PC-9 (cell line): Measurements from ENCODE around the gene KRT9. TPM values are rescaled to one million over a fixed set of nuclear protein-coding genes. Genes with fewer than 3 reads are reported as not detected.
"Not testable (repeated sequence)": the region's sequence is repeated elsewhere in the genome, so short reads cannot be mapped to it uniquely, and the experiment has no call there.

Experiments
- BruUV-seq: library from RNA; stranded (reverse); fragments of 400-500 nt; replicated peaks from 2 replicates; lab custom pipeline; 2021; lab: Mats Ljungman, UMichigan
- CTCF ChIA-PET: fragments of 300-600 bp; sonication (Branson Sonifier 250); formaldehyde crosslinking; loops from one replicate; lab custom pipeline; 2022; ENCODE audit warnings: antibody characterized with exemption; lab: Charles Lee
- POLR2A ChIA-PET: fragments of 300-600 bp; sonication (Branson Sonifier 250); formaldehyde crosslinking; loops from one replicate; lab custom pipeline; 2022; ENCODE audit warnings: antibody characterized with exemption; ENCODE audit not compliant: unreplicated experiment; lab: Charles Lee
- DNase-seq, 2 experiments: peaks; one replicate each; pipeline versions ENCODE4 v3.0.0 to v3.0.0-alpha.2; 2015 to 2022; ENCODE audit warnings: mixed read lengths in 1 of 2
- H2AFZ ChIP-seq: fragments of 200-600 bp; sonication (generic); 2 replicates; pipeline ENCODE4 v1.8.1; 2017; ENCODE audit warnings: antibody characterized with exemption
- H3F3A ChIP-seq: fragments of 200-600 bp; sonication (generic); 2 replicates; pipeline ENCODE4 v1.8.1; 2017; ENCODE audit warnings: antibody characterized with exemption, mild to moderate bottlenecking, low read depth; ENCODE audit not compliant: insufficient read depth
- H3K27ac ChIP-seq: fragments of 200-600 bp; sonication (generic); 2 replicates; pipeline ENCODE4 v1.6.1; 2016; ENCODE audit warnings: mixed run types
- H3K27me3 ChIP-seq: fragments of 200-600 bp; sonication (generic); 2 replicates; pipeline ENCODE4 v1.6.1; 2016; ENCODE audit warnings: low read depth, mixed run types; ENCODE audit not compliant: insufficient read depth
- H3K36me3 ChIP-seq: fragments of 200-600 bp; sonication (generic); 2 replicates; pipeline ENCODE4 v1.6.1; 2016; ENCODE audit warnings: low read depth, mixed run types
- H3K4me1 ChIP-seq: fragments of 200-600 bp; sonication (generic); replicated peaks from 2 replicates; pipeline ENCODE4 v1.6.1; 2016; ENCODE audit warnings: mixed run types; ENCODE audit not compliant: insufficient read depth
- H3K4me2 ChIP-seq: fragments of 200-600 bp; sonication (generic); 2 replicates; pipeline ENCODE4 v1.6.1; 2017; ENCODE audit warnings: mixed run types
- H3K4me3 ChIP-seq: fragments of 200-600 bp; sonication (generic); 2 replicates; pipeline ENCODE4 v1.6.1; 2016; ENCODE audit warnings: mixed run types
- H3K79me2 ChIP-seq: fragments of 200-600 bp; sonication (generic); 2 replicates; pipeline ENCODE4 v1.6.1; 2017; ENCODE audit warnings: low read depth, mixed run types
- H3K9me2 ChIP-seq: fragments of 200-600 bp; sonication (generic); 2 replicates; pipeline ENCODE4 v1.8.1; 2017; ENCODE audit warnings: mild to moderate bottlenecking; ENCODE audit not compliant: insufficient read depth
- H3K9me3 ChIP-seq: fragments of 200-600 bp; sonication (generic); 2 replicates; pipeline ENCODE4 v1.8.1; 2016; ENCODE audit warnings: low read depth; ENCODE audit not compliant: insufficient read depth
- H4K20me1 ChIP-seq: fragments of 200-600 bp; sonication (generic); 2 replicates; pipeline ENCODE4 v1.8.1; 2017; ENCODE audit not compliant: insufficient read depth
- CTCF ChIP-seq: fragments of 200-600 bp; sonication (generic); conservative IDR thresholded peaks from 2 replicates; pipeline ENCODE4 v1.6.1; 2017; ENCODE audit warnings: mixed run types, antibody characterized with exemption, mild to moderate bottlenecking, moderate library complexity
- EZH2 ChIP-seq: fragments of 200-600 bp; sonication (generic); IDR thresholded peaks from 2 replicates; pipeline ENCODE4 v1.8.0; 2017; ENCODE audit warnings: antibody characterized with exemption, low read depth
- intact Hi-C: fragments of 100-400 bp; cut with micrococcal nuclease; formaldehyde crosslinking; loops from one replicate; pipeline ENCODE4 v1.10.0; 2022; ENCODE audit not compliant: unreplicated experiment
- total RNA-seq: library from RNA; stranded (reverse); gene quantifications from 2 replicates; pipeline ENCODE4 v1.2.3, GENCODE V29; 2021

The KRT9 gene
- total RNA-seq, 1 experiment from 2014 or later = 0.55 TPM

GRCh38 chr17:41617698-41618097 is 45.8 kb upstream of the KRT9 start:
- Histone ChIP-seq H3F3A (peaks cover 9% of the 10 kb centered on the region; the same call in 1 of the 2 replicates), H3K27ac (no peak overlapping the region), H3K4me1 (peaks cover 30% of the 10 kb centered on the region), H3K27me3 (no peaks in the 10 kb centered on the region), H2AFZ (no peak overlapping the region), H3K9me2 (no peaks in the 10 kb centered on the region), H3K4me3 (no peak overlapping the region), H3K9me3 (no peaks in the 10 kb centered on the region), H3K4me2 (no peak overlapping the region), H4K20me1 (no peaks in the 10 kb centered on the region), H3K79me2 (no peaks in the 10 kb centered on the region), H3K36me3 (no peaks in the 10 kb centered on the region)
- CTCF ChIA-PET = no interaction called here
- no peak for DNase-seq
- POLR2A ChIA-PET = interaction anchor here (0.5 kb wide), 1 partner anchor 60 kb away, joined by 7 read pairs; no protein-coding TSS in a partner anchor
- TF ChIP-seq EZH2 (no peak), CTCF (no peak)
- no TSS peak for BruUV-seq
- intact Hi-C loops = no loop called here

DNA sequence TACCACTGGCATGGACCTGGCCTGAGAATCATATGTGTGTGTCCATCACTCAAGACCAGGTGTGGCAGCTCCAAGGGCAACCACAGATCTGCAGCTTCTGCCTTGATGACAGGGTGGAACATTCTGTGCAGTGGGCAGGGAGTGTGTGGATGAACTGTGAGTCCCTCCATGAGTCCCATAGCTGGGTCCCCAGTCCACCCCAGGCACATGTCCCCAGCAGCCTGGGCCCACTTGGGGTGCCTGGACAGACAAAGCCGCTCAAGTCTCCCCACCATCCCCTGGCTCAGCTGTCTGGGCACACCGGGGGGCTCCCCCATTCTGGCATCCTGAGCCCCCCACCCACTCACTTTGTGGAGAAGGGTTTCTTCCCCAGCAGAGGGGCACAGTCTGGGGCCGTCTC is 45.3 kb upstream of the KRT9 start:
- Histone ChIP-seq H2AFZ (no peak overlapping the region), H4K20me1 (no peaks in the 10 kb centered on the region), H3K27ac (no peak overlapping the region), H3K4me2 (no peak overlapping the region), H3K27me3 (no peaks in the 10 kb centered on the region), H3K9me2 (no peaks in the 10 kb centered on the region), H3K9me3 (no peaks in the 10 kb centered on the region), H3K4me1 (peaks cover 32% of the 10 kb centered on the region), H3K4me3 (no peak overlapping the region), H3F3A (peaks cover 12% of the 10 kb centered on the region; the same call in 1 of the 2 replicates), H3K79me2 (no peaks in the 10 kb centered on the region), H3K36me3 (no peaks in the 10 kb centered on the region)
- TF ChIP-seq CTCF (no peak), EZH2 (no peak)
- DNase-seq = no peak
- intact Hi-C loops = no loop called here
- ChIA-PET CTCF (no interaction called here), POLR2A (interaction anchor here (0.7 kb wide), 1 partner anchor 23 kb away, joined by 5 read pairs; no protein-coding TSS in a partner anchor)
- no TSS peak for BruUV-seq

- BruUV-seq, DNase-seq, H3K27me3 ChIP-seq, H3K9me2 ChIP-seq, POLR2A ChIA-PET, H3K4me3 ChIP-seq, H3K36me3 ChIP-seq, H3K79me2 ChIP-seq, H3K4me2 ChIP-seq, CTCF ChIA-PET, H2AFZ ChIP-seq, intact Hi-C loops, H4K20me1 ChIP-seq, H3K9me3 ChIP-seq, H3K27ac ChIP-seq: not testable (repeated sequence)
- Histone ChIP-seq H3F3A (peaks cover 15% of the 10 kb centered on the region; the same call in 1 of the 2 replicates), H3K4me1 (peaks cover 38% of the 10 kb centered on the region)
These were observed 44.6 kb upstream of the KRT9 start for GRCh38 chr17:41616486-41616885.

- H3K4me1 ChIP-seq = peaks cover 38% of the 10 kb centered on the region
- CTCF ChIA-PET = no interaction called here
- H3K79me2 ChIP-seq = no peaks in the 10 kb centered on the region
- no peak overlapping the region for H3K4me2 ChIP-seq
- POLR2A ChIA-PET = interaction anchor here (0.7 kb wide), 1 partner anchor 203 kb away, joined by 4 read pairs; no protein-coding TSS in a partner anchor
- H3K27me3 ChIP-seq = no peaks in the 10 kb centered on the region
- no peak overlapping the region for H3K4me3 ChIP-seq
- no peaks in the 10 kb centered on the region for H3K9me3 ChIP-seq
- H4K20me1 ChIP-seq = no peaks in the 10 kb centered on the region
- intact Hi-C loops = no loop called here
- no peaks in the 10 kb centered on the region for H3K36me3 ChIP-seq
- TF ChIP-seq CTCF (no peak; the same call in 1 of the 2 replicates), EZH2 (no peak)
- DNase-seq = peak; percentile 76 to 89
- H3K9me2 ChIP-seq = no peaks in the 10 kb centered on the region
- no peak overlapping the region for H3K27ac ChIP-seq
- BruUV-seq = no TSS peak
- H2AFZ ChIP-seq = no peak overlapping the region
- H3F3A ChIP-seq = peaks cover 15% of the 10 kb centered on the region; the same call in 1 of the 2 replicates
These were observed 43.6 kb upstream of the KRT9 start for GRCh38 chr17:41615454-41615853.

DNA sequence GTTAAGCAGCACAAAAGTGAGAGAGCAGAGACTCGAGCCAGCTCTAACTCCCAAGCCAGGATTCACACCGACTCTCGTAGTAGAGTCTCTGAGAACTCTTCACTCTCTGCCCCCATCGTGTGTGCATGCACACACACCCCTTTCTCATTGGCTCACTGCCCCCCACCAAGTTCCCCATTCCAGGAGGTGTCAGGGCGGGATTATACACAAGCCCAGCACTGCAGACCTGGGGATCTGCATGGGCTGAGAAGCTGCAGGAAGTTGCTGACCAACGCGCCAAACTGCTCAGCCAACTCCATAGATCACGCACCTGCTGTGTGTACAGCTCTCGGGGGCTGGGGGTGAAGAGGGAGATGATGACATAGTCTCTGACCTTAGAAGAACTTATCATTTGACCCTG is 42.9 kb upstream of the KRT9 start:
- H3K27ac ChIP-seq, H3K4me3 ChIP-seq, BruUV-seq, H3K27me3 ChIP-seq, H4K20me1 ChIP-seq, POLR2A ChIA-PET, H3K36me3 ChIP-seq, H3K79me2 ChIP-seq, H3K4me2 ChIP-seq, DNase-seq, H3K9me2 ChIP-seq, CTCF ChIA-PET, intact Hi-C loops, H3K9me3 ChIP-seq, H2AFZ ChIP-seq: not testable (repeated sequence)
- peaks cover 38% of the 10 kb centered on the region for H3K4me1 ChIP-seq
- peaks cover 15% of the 10 kb centered on the region; the same call in 1 of the 2 replicates for H3F3A ChIP-seq
